ENCODE measurements around the gene ZNF689.

GRCh38 chr16:30558789-30559377, 51.3 kb downstream of the ZNF689 start:
- TF ChIP-seq CTCF (IDR thresholded peaks at IDR 0.05) (peak in 1 of 6 experiments; percentile 9), POLR2A (IDR thresholded peaks at IDR 0.05) (peak in 1 of 2 donors; percentile 9)

Measured in adrenal gland (tissue), 5 donors.